Occipital lobe (tissue), 2 donors: Measurements from ENCODE around the gene TIMM44. TPM values are rescaled to one million over a fixed set of nuclear protein-coding genes. Genes with fewer than 3 reads are reported as not detected.
"Not testable (repeated sequence)": the region's sequence is repeated elsewhere in the genome, so short reads cannot be mapped to it uniquely, and the experiment has no call there.

Experiments used
- DNase-seq: peaks from one replicate; lab custom pipeline; 2025; lab: John Stamatoyannopoulos, UW
- total RNA-seq: library from RNA; depleted of rRNA; stranded (reverse); fragments of >200 nt; gene quantifications from one replicate; pipeline ENCODE4 v1.2.3, GENCODE V29; 2014

Gene TIMM44
- total RNA-seq, 1 donor from 2014 or later, result 20.9 TPM

GRCh38 chr19:7926021-7926726 is 17.3 kb downstream of the TIMM44 start, which contains the start of gene CTXN1:
Gene CTXN1 (minus strand): TSS chr19:7926135. CDS start chr19:7925538, 597 bp downstream.
- peak; percentile 38 for DNase-seq

GRCh38 chr19:7925171-7925851 is 18.2 kb downstream of the TIMM44 start:
- DNase-seq, result peak; percentile 41

- no peak for DNase-seq
Observed at GRCh38 chr19:7924651-7925170, 18.8 kb downstream of the TIMM44 start.

GRCh38 chr19:7924241-7924640 is 19.2 kb downstream of the TIMM44 start:
- DNase-seq, result peak; percentile 43

GRCh38 chr19:7923295-7924191 is 19.9 kb downstream of the TIMM44 start:
- DNase-seq, result peak; percentile 43

GRCh38 chr19:7922836-7923195 is 20.6 kb downstream of the TIMM44 start:
- no peak for DNase-seq

GRCh38 chr19:7921967-7922835 is 21.3 kb downstream of the TIMM44 start:
- no peak for DNase-seq

- DNase-seq, result no peak
Observed at GRCh38 chr19:7921302-7921966, 22.0 kb downstream of the TIMM44 start.

- peak; percentile 96 for DNase-seq
Observed at GRCh38 chr19:7920519-7921301, 22.8 kb downstream of the TIMM44 start.

GRCh38 chr19:7919610-7920518 is 23.6 kb downstream of the TIMM44 start, which contains the start of gene SNAPC2:
Gene SNAPC2 (plus strand): TSS chr19:7920338. CDS start chr19:7920367, 29 bp downstream.
- peak; percentile 89 for DNase-seq

GRCh38 chr19:7918615-7919421 is 24.6 kb downstream of the TIMM44 start:
- no peak for DNase-seq

- not testable (repeated sequence) for DNase-seq
Observed at GRCh38 chr19:7918062-7918614, 25.3 kb downstream of the TIMM44 start.

GRCh38 chr19:7917267-7918061 is 26.0 kb downstream of the TIMM44 start:
- peak; percentile 36 for DNase-seq

GRCh38 chr19:7916955-7917266 is 26.6 kb downstream of the TIMM44 start:
- DNase-seq, result no peak

GRCh38 chr19:7916103-7916954 is 27.1 kb downstream of the TIMM44 start:
- no peak for DNase-seq
